ELR (cell line): ENCODE data around the gene RNASEH1.
"Not testable (repeated sequence)": the region's sequence is repeated elsewhere in the genome, so short reads cannot be mapped to it uniquely, and the experiment has no call there.

Experiments used
- DNase-seq: peaks from one replicate; pipeline ENCODE4 v3.0.0-alpha.2; 2015; ENCODE audit warnings: low read depth

RNASEH1 gene

GRCh38 chr2:3589086-3589485, 31.0 kb upstream of the RNASEH1 start:
- DNase-seq: no peak

GRCh38 chr2:3588084-3588483, 30.0 kb upstream of the RNASEH1 start:
- no peak for DNase-seq

- DNase-seq: no peak
Measured at GRCh38 chr2:3587432-3587831, 29.3 kb upstream of the RNASEH1 start.

- DNase-seq: no peak
Measured at GRCh38 chr2:3587021-3587420, 28.9 kb upstream of the RNASEH1 start.

GRCh38 chr2:3586220-3586619, 28.1 kb upstream of the RNASEH1 start:
- no peak for DNase-seq

- DNase-seq: peak; percentile 74
Measured at GRCh38 chr2:3585261-3586109, 27.4 kb upstream of the RNASEH1 start.

GRCh38 chr2:3584608-3585260, 26.6 kb upstream of the RNASEH1 start:
- DNase-seq: no peak

GRCh38 chr2:3584076-3584475, 25.9 kb upstream of the RNASEH1 start:
- no peak for DNase-seq

- DNase-seq: no peak
Measured at GRCh38 chr2:3581367-3582262, 23.5 kb upstream of the RNASEH1 start.

- no peak for DNase-seq
Measured at GRCh38 chr2:3580449-3580848, 22.3 kb upstream of the RNASEH1 start.

- DNase-seq: no peak
Measured at GRCh38 chr2:3578987-3579386, 20.9 kb upstream of the RNASEH1 start.

- DNase-seq: not testable (repeated sequence)
Measured at GRCh38 chr2:3576263-3576630, 18.1 kb upstream of the RNASEH1 start.

GRCh38 chr2:3575534-3576262, 17.6 kb upstream of the RNASEH1 start:
- DNase-seq: no peak

GRCh38 chr2:3574155-3574554, 16.0 kb upstream of the RNASEH1 start:
- no peak for DNase-seq

GRCh38 chr2:3572620-3573019, 14.5 kb upstream of the RNASEH1 start:
- DNase-seq: no peak

GRCh38 chr2:3571284-3571683, 13.2 kb upstream of the RNASEH1 start:
- peak; percentile 45 for DNase-seq

- DNase-seq: not testable (repeated sequence)
Measured at GRCh38 chr2:3569656-3570055, 11.5 kb upstream of the RNASEH1 start.

- DNase-seq: no peak
Measured at GRCh38 chr2:3566806-3567205, 8.7 kb upstream of the RNASEH1 start.

GRCh38 chr2:3565117-3565516, 7.0 kb upstream of the RNASEH1 start:
- no peak for DNase-seq

GRCh38 chr2:3563521-3563976, 5.4 kb upstream of the RNASEH1 start:
- no peak for DNase-seq

GRCh38 chr2:3557639-3558204, 411 bp downstream of the RNASEH1 start:
- peak; percentile 22 for DNase-seq
